Neural progenitor cell (in vitro differentiated cells): ENCODE data around the gene ALX3. TPM values are rescaled to one million over a fixed set of nuclear protein-coding genes. Genes with fewer than 3 reads are reported as not detected.

Source experiments
- DNase-seq: peaks from one replicate; pipeline ENCODE4 v3.0.0-alpha.2; 2016; ENCODE audit warnings: low spot score
- H2AFZ ChIP-seq: fragments of 200-600 bp; sonication (generic); replicated peaks from 2 replicates; pipeline ENCODE4 v1.6.1; 2016; ENCODE audit warnings: antibody characterized with exemption
- H3F3A ChIP-seq: fragments of 200-600 bp; sonication (generic); 2 replicates; pipeline ENCODE4 v1.6.1; 2016; ENCODE audit warnings: antibody characterized with exemption, low read depth
- H3K27ac ChIP-seq: fragments of 200-600 bp; sonication (generic); 2 replicates; pipeline ENCODE4 v1.5.1; 2016; ENCODE audit warnings: mild to moderate bottlenecking
- H3K27me3 ChIP-seq: fragments of 200-600 bp; sonication (generic); 2 replicates; pipeline ENCODE4 v1.6.1; 2016; ENCODE audit warnings: mild to moderate bottlenecking, moderate library complexity
- H3K36me3 ChIP-seq: fragments of 200-600 bp; sonication (generic); 2 replicates; pipeline ENCODE4 v1.5.1; 2016
- H3K4me1 ChIP-seq: fragments of 200-600 bp; sonication (generic); 2 replicates; pipeline ENCODE4 v1.6.1; 2016; ENCODE audit warnings: mixed run types
- H3K4me2 ChIP-seq: fragments of 200-600 bp; sonication (generic); 2 replicates; pipeline ENCODE4 v1.6.1; 2016
- H3K4me3 ChIP-seq: fragments of 200-600 bp; sonication (generic); 2 replicates; pipeline ENCODE4 v1.5.1; 2016
- H3K79me2 ChIP-seq: fragments of 200-600 bp; sonication (generic); 2 replicates; pipeline ENCODE4 v1.6.1; 2016; ENCODE audit warnings: low read depth
- H3K9ac ChIP-seq: fragments of 200-600 bp; sonication (generic); 2 replicates; pipeline ENCODE4 v1.6.1; 2016
- H3K9me3 ChIP-seq: fragments of 200-600 bp; sonication (generic); 2 replicates; pipeline ENCODE4 v1.5.1; 2016; ENCODE audit warnings: low read depth
- H4K20me1 ChIP-seq: fragments of 200-600 bp; sonication (generic); 2 replicates; pipeline ENCODE4 v1.6.1; 2016; ENCODE audit warnings: low read depth
- H3K27ac Mint-ChIP-seq: 3 replicates; pipeline ENCODE4 v1.8.0; 2021; ENCODE audit warnings: mixed read lengths
- H3K27me3 Mint-ChIP-seq: 2 replicates; pipeline ENCODE4 v1.8.0; 2022; ENCODE audit warnings: low read depth, mild to moderate bottlenecking, inconsistent platforms, moderate library complexity, mixed read lengths; ENCODE audit not compliant: insufficient read depth
- H3K36me3 Mint-ChIP-seq: 3 replicates; pipeline ENCODE4 v1.8.0; 2021; ENCODE audit warnings: mixed read lengths
- H3K4me1 Mint-ChIP-seq: 3 replicates; pipeline ENCODE4 v1.8.0; 2021; ENCODE audit warnings: mixed read lengths
- H3K4me3 Mint-ChIP-seq: 3 replicates; pipeline ENCODE4 v1.8.0; 2021; ENCODE audit warnings: mild to moderate bottlenecking, moderate library complexity, mixed read lengths
- H3K9me3 Mint-ChIP-seq: 3 replicates; pipeline ENCODE4 v1.8.0; 2020; ENCODE audit warnings: mixed read lengths
- CTCF ChIP-seq: fragments of 200-600 bp; sonication (generic); IDR thresholded peaks from 2 replicates; pipeline ENCODE4 v1.5.1; 2017; ENCODE audit warnings: antibody characterized with exemption, mild to moderate bottlenecking
- EZH2 ChIP-seq: fragments of 200-600 bp; sonication (generic); IDR thresholded peaks from 2 replicates; pipeline ENCODE4 v1.6.1; 2017; ENCODE audit warnings: antibody characterized with exemption, mild to moderate bottlenecking, moderate library complexity
- EZH2phosphoT487 ChIP-seq: fragments of 200-600 bp; sonication (generic); IDR thresholded peaks from 2 replicates; pipeline ENCODE4 v1.6.1; 2017; ENCODE audit warnings: antibody characterized with exemption
- total RNA-seq: library from RNA; depleted of rRNA; stranded (reverse); fragments of >200 nt; gene quantifications from 2 replicates; pipeline ENCODE4 v1.2.3, GENCODE V29; 2015; ENCODE audit warnings: low replicate concordance

The ALX3 gene
- total RNA-seq, 1 donor from 2014 or later: not detected

GRCh38 chr1:110059133-110059863 lies 11.2 kb downstream of the ALX3 start:
- H3K36me3 ChIP-seq: peaks cover 7% of the 10 kb centered on the region
- TF ChIP-seq CTCF: no peak
- H3K4me2 ChIP-seq: no peak overlapping the region
- no peak overlapping the region for H3K27ac ChIP-seq
- H3K79me2 ChIP-seq: no peaks in the 10 kb centered on the region
- no peaks in the 10 kb centered on the region for H3K9me3 ChIP-seq
- H3K27me3 Mint-ChIP-seq: peaks cover 11% of the 10 kb centered on the region
- peaks cover 4% of the 10 kb centered on the region for H3K27me3 ChIP-seq
- no peaks in the 10 kb centered on the region for H3K4me1 Mint-ChIP-seq
- H3K4me3 ChIP-seq: no peak overlapping the region
- H3K9ac ChIP-seq: no peak overlapping the region
- no peaks in the 10 kb centered on the region for H3K4me1 ChIP-seq
- peaks cover 39% of the 10 kb centered on the region for H4K20me1 ChIP-seq
- no peaks in the 10 kb centered on the region for H3F3A ChIP-seq
- no peak overlapping the region for H3K4me3 Mint-ChIP-seq
- peaks cover 36% of the 10 kb centered on the region for H3K36me3 Mint-ChIP-seq
- no peak for DNase-seq
- no peaks in the 10 kb centered on the region for H3K9me3 Mint-ChIP-seq
- no peak overlapping the region for H3K27ac Mint-ChIP-seq
- no peak overlapping the region for H2AFZ ChIP-seq

- Histone ChIP-seq H2AFZ (no peak overlapping the region), H3K4me1 (no peaks in the 10 kb centered on the region), H3F3A (no peaks in the 10 kb centered on the region), H3K27me3 (no peaks in the 10 kb centered on the region), H3K4me3 (no peak overlapping the region), H3K4me2 (no peak overlapping the region), H3K9ac (no peak overlapping the region), H3K36me3 (peaks cover 8% of the 10 kb centered on the region), H3K27ac (no peak overlapping the region), H3K79me2 (no peaks in the 10 kb centered on the region), H4K20me1 (peaks cover 40% of the 10 kb centered on the region), H3K9me3 (no peaks in the 10 kb centered on the region)
- TF ChIP-seq EZH2phosphoT487 (no peak), EZH2 (no peak), CTCF (no peak)
- H3K4me3 Mint-ChIP-seq: no peak overlapping the region
- no peak overlapping the region for H3K27ac Mint-ChIP-seq
- H3K27me3 Mint-ChIP-seq: peaks cover 9% of the 10 kb centered on the region
- no peaks in the 10 kb centered on the region for H3K4me1 Mint-ChIP-seq
- H3K9me3 Mint-ChIP-seq: no peaks in the 10 kb centered on the region
- DNase-seq: no peak
- H3K36me3 Mint-ChIP-seq: peaks cover 43% of the 10 kb centered on the region
Measured at GRCh38 chr1:110058591-110058990, 11.9 kb downstream of the ALX3 start.

GRCh38 chr1:110057963-110058518 lies 12.4 kb downstream of the ALX3 start:
- no peaks in the 10 kb centered on the region for H3K4me1 ChIP-seq
- H3F3A ChIP-seq: peaks cover 4% of the 10 kb centered on the region
- no peak overlapping the region for H3K9ac ChIP-seq
- no peak for DNase-seq
- no peaks in the 10 kb centered on the region for H3K9me3 Mint-ChIP-seq
- no peaks in the 10 kb centered on the region for H3K9me3 ChIP-seq
- no peaks in the 10 kb centered on the region for H3K79me2 ChIP-seq
- peaks cover 8% of the 10 kb centered on the region for H3K36me3 ChIP-seq
- H3K27me3 ChIP-seq: no peaks in the 10 kb centered on the region
- no peaks in the 10 kb centered on the region for H3K4me1 Mint-ChIP-seq
- H4K20me1 ChIP-seq: peaks cover 40% of the 10 kb centered on the region
- H2AFZ ChIP-seq: no peak overlapping the region
- peaks cover 7% of the 10 kb centered on the region for H3K27me3 Mint-ChIP-seq
- H3K4me3 ChIP-seq: no peak overlapping the region
- TF ChIP-seq EZH2 (no peak), CTCF (no peak), EZH2phosphoT487 (no peak)
- H3K27ac Mint-ChIP-seq: no peak overlapping the region
- H3K27ac ChIP-seq: no peak overlapping the region
- no peak overlapping the region for H3K4me2 ChIP-seq
- H3K36me3 Mint-ChIP-seq: peaks cover 45% of the 10 kb centered on the region
- H3K4me3 Mint-ChIP-seq: no peak overlapping the region
